ENCODE measurements around the gene MRPL12.

DNA sequence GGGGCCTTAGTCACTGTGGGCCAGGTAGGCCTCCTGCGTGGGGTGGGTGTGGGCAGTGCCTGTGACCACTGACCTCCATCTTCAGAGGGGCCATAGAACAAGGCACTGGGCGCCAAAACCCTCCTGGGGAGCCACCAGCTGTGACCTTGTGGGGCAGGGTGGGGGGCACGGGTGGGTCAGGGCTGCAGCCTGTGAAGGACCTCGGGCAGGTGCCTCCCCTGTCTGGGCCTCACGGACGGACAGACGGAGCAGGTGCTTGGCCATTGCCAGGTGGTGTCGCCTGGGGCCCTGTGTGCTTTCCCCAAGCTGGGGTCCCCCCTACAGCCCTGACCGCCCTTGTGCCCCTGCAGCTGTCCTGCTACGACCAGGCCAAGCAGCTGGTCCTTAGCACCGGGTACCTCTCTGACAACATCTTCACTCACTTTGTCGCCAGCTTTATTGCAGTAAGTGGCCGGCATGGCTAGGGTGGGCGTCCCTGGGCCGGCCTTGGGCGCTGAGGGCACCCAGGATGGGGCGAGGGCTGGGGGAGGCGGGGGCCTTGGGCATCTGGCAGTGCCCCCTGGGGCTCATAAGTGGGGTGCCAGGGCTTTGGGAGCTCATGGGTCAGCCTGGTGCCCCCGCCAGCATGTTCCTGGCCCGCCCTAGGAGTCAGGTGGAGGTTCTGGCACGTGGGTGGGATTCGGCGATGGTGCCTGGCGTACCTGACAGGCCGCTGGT is 14.0 kb downstream of the MRPL12 start:
- TF ChIP-seq POLR2AphosphoS5 (IDR thresholded peaks at IDR 0.05; ENCODE audit: low read depth, low read length) (no peak), SIN3A (IDR thresholded peaks at IDR 0.05; ENCODE audit: borderline replicate concordance, insufficient read depth, low read length) (no peak), TAF1 (IDR thresholded peaks at IDR 0.05; ENCODE audit: borderline replicate concordance, insufficient read depth, low read length) (no peak), FOXP2 (optimal IDR thresholded peaks at IDR 0.05; ENCODE audit: borderline replicate concordance, extremely low read depth, extremely low read length, insufficient read depth) (no peak)
- TF ChIP-seq, protein P1, sequence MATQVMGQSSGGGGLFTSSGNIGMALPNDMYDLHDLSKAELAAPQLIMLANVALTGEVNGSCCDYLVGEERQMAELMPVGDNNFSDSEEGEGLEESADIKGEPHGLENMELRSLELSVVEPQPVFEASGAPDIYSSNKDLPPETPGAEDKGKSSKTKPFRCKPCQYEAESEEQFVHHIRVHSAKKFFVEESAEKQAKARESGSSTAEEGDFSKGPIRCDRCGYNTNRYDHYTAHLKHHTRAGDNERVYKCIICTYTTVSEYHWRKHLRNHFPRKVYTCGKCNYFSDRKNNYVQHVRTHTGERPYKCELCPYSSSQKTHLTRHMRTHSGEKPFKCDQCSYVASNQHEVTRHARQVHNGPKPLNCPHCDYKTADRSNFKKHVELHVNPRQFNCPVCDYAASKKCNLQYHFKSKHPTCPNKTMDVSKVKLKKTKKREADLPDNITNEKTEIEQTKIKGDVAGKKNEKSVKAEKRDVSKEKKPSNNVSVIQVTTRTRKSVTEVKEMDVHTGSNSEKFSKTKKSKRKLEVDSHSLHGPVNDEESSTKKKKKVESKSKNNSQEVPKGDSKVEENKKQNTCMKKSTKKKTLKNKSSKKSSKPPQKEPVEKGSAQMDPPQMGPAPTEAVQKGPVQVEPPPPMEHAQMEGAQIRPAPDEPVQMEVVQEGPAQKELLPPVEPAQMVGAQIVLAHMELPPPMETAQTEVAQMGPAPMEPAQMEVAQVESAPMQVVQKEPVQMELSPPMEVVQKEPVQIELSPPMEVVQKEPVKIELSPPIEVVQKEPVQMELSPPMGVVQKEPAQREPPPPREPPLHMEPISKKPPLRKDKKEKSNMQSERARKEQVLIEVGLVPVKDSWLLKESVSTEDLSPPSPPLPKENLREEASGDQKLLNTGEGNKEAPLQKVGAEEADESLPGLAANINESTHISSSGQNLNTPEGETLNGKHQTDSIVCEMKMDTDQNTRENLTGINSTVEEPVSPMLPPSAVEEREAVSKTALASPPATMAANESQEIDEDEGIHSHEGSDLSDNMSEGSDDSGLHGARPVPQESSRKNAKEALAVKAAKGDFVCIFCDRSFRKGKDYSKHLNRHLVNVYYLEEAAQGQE (IDR thresholded peaks at IDR 0.05; ENCODE audit: insufficient read depth in 1 of 2, low read depth in 2 of 2, low read length in 2 of 2) = no peak
